ENCODE results near the gene TANGO6. TPM values are rescaled to one million over a fixed set of nuclear protein-coding genes. Genes with fewer than 3 reads are reported as not detected.
"Not testable (repeated sequence)": the region's sequence is repeated elsewhere in the genome, so short reads cannot be mapped to it uniquely, and the experiment has no call there.

The TANGO6 gene
- total and polyA plus RNA-seq, 9 donors: 4.7 to 27.8 (median 15.5) TPM

GRCh38 chr16:69057400-69058378 is 214.4 kb downstream of the TANGO6 start:
- H3K4me3 ChIP-seq: no peak overlapping the region
- no peaks in the 10 kb centered on the region for H3K27me3 ChIP-seq
- no peak for TF ChIP-seq POLR2A (IDR thresholded peaks at IDR 0.05)
- TF ChIP-seq EP300 (IDR thresholded peaks at IDR 0.05): no peak
- no peak for DNase-seq
- no peaks in the 10 kb centered on the region for H3K4me1 ChIP-seq (ENCODE audit: insufficient read depth)
- H3K9me3 ChIP-seq: no peaks in the 10 kb centered on the region
- WGBS, 3 donors: 66 to 81% (median 73%) methylated on average over 11 of the region's 11 CpGs
- intact Hi-C loops (cut with DNase I): no loop called here
- no peak overlapping the region for H3K27ac ChIP-seq
- no peaks in the 10 kb centered on the region for H3K36me3 ChIP-seq

DNA sequence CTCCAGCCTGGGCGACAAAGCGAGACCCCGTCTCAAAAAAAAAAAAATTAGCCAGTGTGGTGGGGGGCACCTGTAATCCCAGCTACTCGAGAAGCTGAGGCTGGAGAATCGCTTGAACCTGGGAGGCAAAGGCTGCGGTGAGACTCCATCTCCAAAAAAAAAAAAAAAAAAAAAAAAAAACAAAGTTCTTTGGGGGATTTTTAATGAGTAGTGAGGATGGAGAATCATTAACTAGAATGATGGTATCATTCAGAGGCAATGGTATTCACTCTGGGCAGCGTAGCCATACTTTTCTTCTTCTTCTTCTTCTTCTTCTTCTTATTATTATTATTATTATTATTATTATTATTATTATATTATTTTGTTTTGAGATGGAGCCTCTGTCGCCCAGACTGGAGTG is 220.2 kb downstream of the TANGO6 start:
- DNase-seq; intact Hi-C loops (cut with DNase I); H3K4me3 ChIP-seq; H3K4me1 ChIP-seq (ENCODE audit: insufficient read depth); H3K27me3 ChIP-seq; H3K36me3 ChIP-seq; H3K9me3 ChIP-seq; H3K27ac ChIP-seq: not testable (repeated sequence)
- WGBS, 3 donors: 95 to 97% (median 96%) methylated on average over 8 of the region's 8 CpGs

- intact Hi-C loops (cut with DNase I): no loop called here
- Histone ChIP-seq H3K9me3 (no peaks in the 10 kb centered on the region), H3K4me1 (ENCODE audit: insufficient read depth) (no peaks in the 10 kb centered on the region), H3K4me3 (no peak overlapping the region), H3K36me3 (no peaks in the 10 kb centered on the region), H3K27me3 (no peaks in the 10 kb centered on the region), H3K27ac (no peak overlapping the region)
- no peak for TF ChIP-seq POLR2A (IDR thresholded peaks at IDR 0.05)
- TF ChIP-seq, protein P1, sequence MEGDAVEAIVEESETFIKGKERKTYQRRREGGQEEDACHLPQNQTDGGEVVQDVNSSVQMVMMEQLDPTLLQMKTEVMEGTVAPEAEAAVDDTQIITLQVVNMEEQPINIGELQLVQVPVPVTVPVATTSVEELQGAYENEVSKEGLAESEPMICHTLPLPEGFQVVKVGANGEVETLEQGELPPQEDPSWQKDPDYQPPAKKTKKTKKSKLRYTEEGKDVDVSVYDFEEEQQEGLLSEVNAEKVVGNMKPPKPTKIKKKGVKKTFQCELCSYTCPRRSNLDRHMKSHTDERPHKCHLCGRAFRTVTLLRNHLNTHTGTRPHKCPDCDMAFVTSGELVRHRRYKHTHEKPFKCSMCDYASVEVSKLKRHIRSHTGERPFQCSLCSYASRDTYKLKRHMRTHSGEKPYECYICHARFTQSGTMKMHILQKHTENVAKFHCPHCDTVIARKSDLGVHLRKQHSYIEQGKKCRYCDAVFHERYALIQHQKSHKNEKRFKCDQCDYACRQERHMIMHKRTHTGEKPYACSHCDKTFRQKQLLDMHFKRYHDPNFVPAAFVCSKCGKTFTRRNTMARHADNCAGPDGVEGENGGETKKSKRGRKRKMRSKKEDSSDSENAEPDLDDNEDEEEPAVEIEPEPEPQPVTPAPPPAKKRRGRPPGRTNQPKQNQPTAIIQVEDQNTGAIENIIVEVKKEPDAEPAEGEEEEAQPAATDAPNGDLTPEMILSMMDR (IDR thresholded peaks at IDR 0.05): no peak
- TF ChIP-seq EP300 (IDR thresholded peaks at IDR 0.05): no peak
- WGBS, 3 donors: 92 to 100% (median 93%) methylated on average over 2 of the region's 2 CpGs
- no peak for DNase-seq
Measured at GRCh38 chr16:69064124-69064763, 220.9 kb downstream of the TANGO6 start.

GRCh38 chr16:69064764-69065313 is 221.5 kb downstream of the TANGO6 start:
- no peak overlapping the region for H3K4me3 ChIP-seq
- no peaks in the 10 kb centered on the region for H3K36me3 ChIP-seq
- H3K27ac ChIP-seq: no peak overlapping the region
- no peaks in the 10 kb centered on the region for H3K9me3 ChIP-seq
- DNase-seq: no peak
- no peaks in the 10 kb centered on the region for H3K27me3 ChIP-seq
- intact Hi-C loops (cut with DNase I): no loop called here
- no peaks in the 10 kb centered on the region for H3K4me1 ChIP-seq (ENCODE audit: insufficient read depth)
- 63 to 76% (median 67%) methylated on average over 6 of the region's 6 CpGs for WGBS, 3 donors
- TF ChIP-seq POLR2A (IDR thresholded peaks at IDR 0.05) (no peak), EP300 (IDR thresholded peaks at IDR 0.05) (no peak)
- TF ChIP-seq, protein P1 (IDR thresholded peaks at IDR 0.05): no peak

DNA sequence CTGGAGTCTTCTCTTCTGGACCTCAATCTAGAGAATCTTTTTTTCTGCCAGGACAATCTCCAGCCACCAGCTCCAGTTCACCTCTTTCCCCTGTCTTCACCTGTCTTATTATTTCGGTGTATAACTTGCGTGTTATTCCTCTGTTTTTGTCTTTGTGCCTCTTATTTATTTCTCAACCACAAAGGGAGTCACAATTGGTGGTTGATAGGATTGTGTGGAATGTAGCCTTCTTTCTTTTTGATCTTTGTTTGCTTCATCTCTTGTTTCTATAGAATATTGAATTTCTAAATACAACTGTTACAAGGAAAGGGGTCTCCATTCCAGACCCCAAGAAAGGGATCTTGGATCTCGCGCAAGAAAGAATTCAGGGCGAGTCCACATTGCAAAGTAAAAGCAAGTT is 226.2 kb downstream of the TANGO6 start:
- Histone ChIP-seq H3K4me1 (ENCODE audit: insufficient read depth) (no peaks in the 10 kb centered on the region), H3K36me3 (no peaks in the 10 kb centered on the region), H3K9me3 (no peaks in the 10 kb centered on the region), H3K4me3 (no peak overlapping the region), H3K27ac (no peak overlapping the region), H3K27me3 (no peaks in the 10 kb centered on the region)
- 91 to 93% (median 91%) methylated on average over 5 of the region's 5 CpGs for WGBS, 3 donors
- intact Hi-C loops (cut with DNase I): no loop called here
- DNase-seq: no peak
- TF ChIP-seq EP300 (IDR thresholded peaks at IDR 0.05) (no peak), POLR2A (IDR thresholded peaks at IDR 0.05) (no peak)
- TF ChIP-seq, protein P1 (IDR thresholded peaks at IDR 0.05): no peak

All from ovary (tissue), 9 donors.